Body of pancreas (tissue), 4 donors: ENCODE data around the gene CDKN1B. TPM values are rescaled to one million over a fixed set of nuclear protein-coding genes. Genes with fewer than 3 reads are reported as not detected.

ENCODE experiments used
- ATAC-seq: fragments of 150-250 bp; one replicate; pipeline ENCODE4 v1.9.1; 2016
- DNase-seq, 4 donors: peaks; one replicate each; pipeline ENCODE4 v3.0.0-alpha.2; 2019
- H3K27ac ChIP-seq, 4 donors: fragments of 200-600 bp; sonication (generic); 1 replicate in 3 of 4; 2 replicates in 1 of 4; pipeline versions ENCODE4 v1.5.1 to v1.6.1; 2016 to 2019; ENCODE audit warnings: mild to moderate bottlenecking in 1 of 4, mixed read lengths in 1 of 4, moderate library complexity in 1 of 4
- H3K27me3 ChIP-seq, 2 donors: fragments of 200-600 bp; sonication (generic); one replicate each; pipeline ENCODE4 v1.6.0; 2016; ENCODE audit warnings: mild to moderate bottlenecking in 1 of 2
- H3K36me3 ChIP-seq, 2 donors: fragments of 200-600 bp; sonication (generic); replicated peaks in 1 of 2; 2 replicates each; pipeline ENCODE4 v1.5.1; 2016; ENCODE audit warnings: low read depth in 2 of 2; ENCODE audit not compliant: insufficient read depth in 1 of 2
- H3K4me1 ChIP-seq: fragments of 200-600 bp; sonication (generic); one replicate; pipeline ENCODE4 v1.6.0; 2016
- H3K4me3 ChIP-seq, 2 donors: fragments of 200-600 bp; sonication (generic); 1 replicate in 1 of 2; 2 replicates in 1 of 2; pipeline ENCODE4 v1.5.1; 2016 to 2019
- H3K9me3 ChIP-seq, 3 donors: fragments of 200-600 bp; sonication (generic); 1 replicate in 2 of 3; 2 replicates in 1 of 3; pipeline ENCODE4 v1.5.1; 2016
- POLR2A ChIP-seq, 3 donors: fragments of 450-650 bp; IDR thresholded peaks; one replicate each; pipeline ENCODE4 v1.6.1; 2016; ENCODE audit warnings: antibody characterized with exemption in 3 of 3, mild to moderate bottlenecking in 2 of 3
- WGBS, 2 donors: methylation state at CpG; one replicate each; pipeline ENCODE4 v1.1.5; 2017; 5-methylcytosine and 5-hydroxymethylcytosine counted together
- intact Hi-C: fragments of 100-400 bp; cut with DNase I; formaldehyde crosslinking; loops from one replicate; pipeline ENCODE4 v1.15.1; 2023
- total RNA-seq, 2 donors: library from RNA; depleted of rRNA; stranded (reverse); fragments of >200 nt; gene quantifications; one replicate each; pipeline ENCODE4 v1.1.0, GENCODE V29; 2016
- TF ChIP-seq, protein P1 (sequence below), 7 experiments: fragments of 450-650 bp in 4 of 7; fragments of 200-600 bp in 3 of 7; sonication (generic) in 3 of 7; IDR thresholded peaks; one replicate each; pipeline ENCODE4 v1.5.1; 2016 to 2019; ENCODE audit warnings: antibody characterized with exemption in 7 of 7

Gene CDKN1B
- total RNA-seq, 2 donors from 2014 or later, result 11.9 to 28.3 TPM

DNA sequence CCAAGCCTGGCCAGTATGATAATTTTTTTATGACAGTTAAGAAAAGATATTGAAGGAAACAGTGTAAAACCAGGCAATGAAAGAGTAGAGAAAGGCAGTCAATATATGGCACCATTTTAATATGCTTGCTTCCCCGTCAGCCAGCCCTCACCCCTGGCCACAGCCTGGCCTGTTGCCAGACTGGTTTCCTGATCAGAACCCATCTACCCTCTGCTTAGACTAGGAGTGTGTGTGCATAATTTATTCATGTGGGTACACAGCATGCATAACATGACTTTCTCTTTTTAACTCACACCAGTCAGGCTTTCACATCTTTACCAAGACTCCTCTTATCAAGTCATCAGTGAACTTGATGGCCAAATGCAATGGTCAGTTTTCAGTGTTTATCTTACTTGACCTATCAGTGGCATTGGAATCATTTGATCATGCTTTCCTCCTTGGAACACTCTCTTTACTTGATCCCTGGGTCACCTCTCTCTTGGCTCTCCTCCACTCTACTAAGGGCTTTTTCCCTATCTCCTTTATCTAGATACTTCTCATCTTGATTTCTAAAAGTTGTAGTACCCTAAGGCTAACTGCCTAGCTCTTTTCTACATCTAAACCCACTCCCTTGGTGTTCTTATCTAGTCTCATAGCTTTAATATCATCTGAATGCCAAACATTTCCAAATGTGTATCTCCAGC lies 11.2 kb upstream of the CDKN1B start:
- no peak overlapping the region for H3K4me3 ChIP-seq
- intact Hi-C loops, result loop anchor here (10.0 kb wide), 1 partner anchor 331 kb away; no protein-coding TSS in a partner anchor
- H3K27me3 ChIP-seq, result no peaks in the 10 kb centered on the region
- no peaks in the 10 kb centered on the region for H3K9me3 ChIP-seq
- 44 to 59% methylated on average over 1 of the region's 1 CpG for WGBS, 2 donors
- no peak for ATAC-seq
- H3K4me1 ChIP-seq, result peaks cover 12% of the 10 kb centered on the region
- TF ChIP-seq POLR2A (IDR thresholded peaks at IDR 0.05), result no peak
- TF ChIP-seq, protein P1, sequence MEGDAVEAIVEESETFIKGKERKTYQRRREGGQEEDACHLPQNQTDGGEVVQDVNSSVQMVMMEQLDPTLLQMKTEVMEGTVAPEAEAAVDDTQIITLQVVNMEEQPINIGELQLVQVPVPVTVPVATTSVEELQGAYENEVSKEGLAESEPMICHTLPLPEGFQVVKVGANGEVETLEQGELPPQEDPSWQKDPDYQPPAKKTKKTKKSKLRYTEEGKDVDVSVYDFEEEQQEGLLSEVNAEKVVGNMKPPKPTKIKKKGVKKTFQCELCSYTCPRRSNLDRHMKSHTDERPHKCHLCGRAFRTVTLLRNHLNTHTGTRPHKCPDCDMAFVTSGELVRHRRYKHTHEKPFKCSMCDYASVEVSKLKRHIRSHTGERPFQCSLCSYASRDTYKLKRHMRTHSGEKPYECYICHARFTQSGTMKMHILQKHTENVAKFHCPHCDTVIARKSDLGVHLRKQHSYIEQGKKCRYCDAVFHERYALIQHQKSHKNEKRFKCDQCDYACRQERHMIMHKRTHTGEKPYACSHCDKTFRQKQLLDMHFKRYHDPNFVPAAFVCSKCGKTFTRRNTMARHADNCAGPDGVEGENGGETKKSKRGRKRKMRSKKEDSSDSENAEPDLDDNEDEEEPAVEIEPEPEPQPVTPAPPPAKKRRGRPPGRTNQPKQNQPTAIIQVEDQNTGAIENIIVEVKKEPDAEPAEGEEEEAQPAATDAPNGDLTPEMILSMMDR (IDR thresholded peaks at IDR 0.05), result no peak
- H3K27ac ChIP-seq, result no peak overlapping the region
- no peaks in the 10 kb centered on the region for H3K36me3 ChIP-seq
- DNase-seq, result no peak

DNA sequence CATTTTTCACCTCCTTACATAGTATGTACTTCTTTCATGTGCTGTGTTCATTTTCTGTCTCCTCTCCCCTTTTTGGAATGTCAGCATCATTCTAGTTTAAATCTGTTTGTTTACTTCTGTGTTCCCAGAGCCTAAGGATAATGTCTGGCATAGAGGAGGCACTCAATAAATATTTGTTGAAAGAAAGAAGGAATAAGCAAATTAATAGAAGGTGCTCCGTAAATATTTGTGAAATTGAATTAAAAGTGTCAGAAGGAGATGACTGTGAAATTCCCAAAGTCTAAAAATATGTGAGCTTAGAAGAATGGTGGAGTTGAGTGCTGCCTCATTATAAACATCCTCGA lies 3.3 kb upstream of the CDKN1B start:
- H3K9me3 ChIP-seq, result no peaks in the 10 kb centered on the region
- no peaks in the 10 kb centered on the region for H3K27me3 ChIP-seq
- H3K4me3 ChIP-seq, result no peak overlapping the region
- peaks cover 34% of the 10 kb centered on the region for H3K4me1 ChIP-seq
- 11 to 15% methylated on average over 2 of the region's 2 CpGs for WGBS, 2 donors
- no peak for TF ChIP-seq POLR2A (IDR thresholded peaks at IDR 0.05)
- TF ChIP-seq, protein P1 (IDR thresholded peaks at IDR 0.05), result no peak
- ATAC-seq, result no peak
- intact Hi-C loops, result no loop called here
- peak overlapping the region; percentile 54 to 100 (median 99) for H3K27ac ChIP-seq
- DNase-seq, result no peak
- no peaks in the 10 kb centered on the region for H3K36me3 ChIP-seq

DNA sequence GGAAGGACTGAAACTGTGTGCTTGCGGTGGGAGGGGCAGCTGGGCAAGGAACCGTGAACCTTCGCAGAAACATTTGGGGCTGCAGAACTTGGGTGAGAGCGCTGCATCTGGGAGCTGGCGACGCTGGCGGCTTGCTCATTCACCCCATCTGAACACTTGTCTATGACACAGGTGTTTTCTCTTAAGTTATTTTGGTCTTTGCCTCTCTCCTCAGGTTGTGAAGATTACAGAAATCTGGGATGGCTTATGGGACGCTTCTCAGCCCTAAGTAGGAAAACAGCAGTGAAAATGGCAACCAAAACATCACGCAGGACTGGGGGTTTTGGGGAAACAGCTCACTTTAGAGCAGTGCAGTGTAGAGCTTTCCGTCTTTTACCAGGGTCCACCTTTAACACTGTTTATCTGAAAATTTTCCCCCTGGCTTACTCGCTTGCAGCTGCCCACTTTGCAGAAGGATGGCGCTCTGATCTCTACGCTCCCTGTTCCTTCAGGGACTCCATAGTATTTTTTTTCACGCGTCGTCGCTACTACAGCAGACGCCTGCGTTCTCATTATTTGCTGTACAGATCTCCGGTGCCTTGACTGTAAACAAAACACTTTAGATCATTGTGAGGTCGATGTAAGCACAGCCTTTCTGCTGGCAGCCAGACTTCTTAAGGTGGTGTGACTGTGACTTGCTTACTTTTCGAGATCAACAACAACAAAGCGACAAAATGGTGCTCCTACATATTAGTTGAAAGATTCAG lies 2.7 kb upstream of the CDKN1B start:
- Histone ChIP-seq H3K4me1 (peaks cover 40% of the 10 kb centered on the region), H3K27me3 (no peaks in the 10 kb centered on the region), H3K27ac (peak overlapping the region; percentile 54 to 100 (median 99)), H3K4me3 (no peak overlapping the region), H3K36me3 (no peaks in the 10 kb centered on the region), H3K9me3 (no peaks in the 10 kb centered on the region)
- ATAC-seq (no peak), DNase-seq (peak; percentile 42 to 68 (median 56))
- TF ChIP-seq, protein P1 (IDR thresholded peaks at IDR 0.05), result peak in 4 of 7 experiments; percentile 11 to 39 (median 20)
- TF ChIP-seq POLR2A (IDR thresholded peaks at IDR 0.05), result peak; percentile 31 to 69 (median 67)
- intact Hi-C loops, result no loop called here
- 9 to 16% methylated on average over 23 of the region's 23 CpGs for WGBS, 2 donors

DNA sequence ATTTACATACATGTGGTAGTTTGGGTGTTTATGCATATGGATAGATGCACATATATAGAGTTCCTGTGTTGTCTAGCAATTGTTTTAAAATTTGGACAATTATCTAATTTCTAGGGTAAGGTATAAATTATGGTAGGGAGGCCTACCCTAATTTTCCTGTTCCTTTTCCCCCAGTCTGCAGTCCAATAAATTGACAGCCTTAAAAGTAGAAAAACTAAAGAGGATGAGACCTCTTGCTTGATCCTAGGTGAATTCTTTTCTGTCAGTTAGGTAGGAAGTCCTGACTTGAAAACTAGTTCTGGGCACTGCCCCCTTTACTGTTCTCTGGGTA lies 2.1 kb upstream of the CDKN1B start:
- H3K36me3 ChIP-seq, result no peaks in the 10 kb centered on the region
- TF ChIP-seq, protein P1 (IDR thresholded peaks at IDR 0.05), result no peak
- intact Hi-C loops, result no loop called here
- H3K27ac ChIP-seq, result peak overlapping the region; percentile 54 to 100 (median 99)
- peaks cover 46% of the 10 kb centered on the region for H3K4me1 ChIP-seq
- H3K27me3 ChIP-seq, result no peaks in the 10 kb centered on the region
- H3K4me3 ChIP-seq, result no peak overlapping the region
- no peak for ATAC-seq
- DNase-seq, result no peak
- no peaks in the 10 kb centered on the region for H3K9me3 ChIP-seq
